GM21423 (cell line): ENCODE results near the gene NPEPL1.

Experiments used
- ATAC-seq: cut with Tn5 transposase; IDR thresholded peaks from one replicate; pipeline ENCODE4 v1.9.1; 2021; ENCODE audit warnings: mild to moderate bottlenecking, moderate library complexity; ENCODE audit not compliant: unreplicated experiment

The NPEPL1 gene

GRCh38 chr20:58700121-58700821 lies 7.7 kb downstream of the NPEPL1 start:
- no peak for ATAC-seq

- no peak for ATAC-seq
Measured at GRCh38 chr20:58700823-58701222, 8.2 kb downstream of the NPEPL1 start.

DNA sequence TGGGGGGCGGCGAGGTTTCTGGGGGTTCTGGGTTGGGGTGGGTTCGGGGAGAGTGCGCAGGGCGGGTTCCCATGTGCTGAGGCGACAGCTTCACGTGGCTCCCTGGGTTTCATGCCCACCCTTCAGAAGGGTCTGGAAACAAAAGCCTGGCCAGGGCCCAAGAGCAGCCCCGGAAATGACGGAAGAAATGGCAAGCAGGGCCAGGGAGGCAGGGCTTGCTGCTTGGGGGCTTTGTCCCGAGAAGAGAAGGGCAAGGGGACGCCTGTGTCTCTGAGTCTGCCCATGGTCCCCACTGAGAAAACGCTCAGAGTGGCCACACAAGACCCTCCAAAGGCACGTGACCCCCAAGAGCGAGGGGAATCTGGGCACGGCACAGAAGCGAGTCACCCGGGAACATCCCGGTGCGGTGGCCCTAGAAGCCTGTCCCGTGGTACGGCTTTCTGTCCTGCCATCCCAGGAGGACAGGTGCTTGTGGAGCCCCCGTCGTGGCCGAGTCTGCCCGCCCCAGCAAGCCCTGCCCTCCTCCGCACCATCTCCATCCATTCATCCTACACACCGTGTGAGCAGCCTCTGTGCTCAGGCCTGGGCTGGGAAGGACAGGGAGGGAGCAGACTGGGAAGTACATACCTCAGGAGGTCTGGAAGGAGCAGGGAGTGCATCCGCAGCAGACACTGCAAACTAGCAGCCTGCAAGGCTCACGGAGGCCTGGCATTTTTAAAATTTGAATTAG lies 9.0 kb downstream of the NPEPL1 start:
- no peak for ATAC-seq

- no peak for ATAC-seq
Measured at GRCh38 chr20:58702161-58702510, 9.5 kb downstream of the NPEPL1 start.

DNA sequence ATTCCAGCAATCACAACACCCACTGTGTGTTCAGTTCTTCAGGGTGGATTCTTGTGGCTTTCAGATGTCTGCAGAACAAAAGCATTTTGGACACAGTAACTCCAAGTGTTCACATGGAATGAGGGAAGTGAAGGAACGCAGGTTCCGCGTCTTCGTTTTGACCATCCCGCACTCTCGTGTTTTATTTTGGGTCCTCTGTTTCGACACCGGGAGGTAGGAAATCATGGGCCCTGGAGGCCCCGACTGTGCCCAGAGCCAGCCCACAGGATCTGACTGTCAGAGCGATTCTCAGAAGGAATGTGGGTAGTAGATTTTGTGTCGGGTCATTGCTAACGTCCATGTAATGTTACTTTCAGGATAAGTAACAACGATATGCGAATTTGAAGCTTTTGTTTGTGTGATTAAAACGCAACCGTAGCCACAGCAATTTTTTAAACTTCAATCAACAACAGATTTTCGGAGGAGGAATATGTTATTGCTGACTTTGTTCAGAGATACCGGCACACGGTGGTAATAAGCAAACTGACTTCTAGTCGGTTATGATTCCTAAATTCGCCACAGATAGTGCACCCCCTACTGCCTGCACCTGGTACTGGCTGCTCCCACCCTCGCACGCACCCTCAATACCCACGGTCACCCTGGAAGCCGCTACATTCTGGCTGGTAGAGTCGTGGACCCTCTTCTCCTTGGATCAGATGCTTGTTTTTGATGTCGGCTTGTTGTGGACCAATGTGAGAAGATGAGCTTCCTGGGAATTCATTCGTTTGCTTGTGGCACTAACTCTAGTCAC lies 10.5 kb downstream of the NPEPL1 start:
- no peak for ATAC-seq

- no peak for ATAC-seq
Measured at GRCh38 chr20:58703765-58704371, 11.3 kb downstream of the NPEPL1 start.

- no peak for ATAC-seq
Measured at GRCh38 chr20:58705208-58705926, 12.8 kb downstream of the NPEPL1 start.

- ATAC-seq = no peak
Measured at GRCh38 chr20:58706150-58706892, 13.7 kb downstream of the NPEPL1 start.

- no peak for ATAC-seq
Measured at GRCh38 chr20:58706975-58707681, 14.5 kb downstream of the NPEPL1 start.

DNA sequence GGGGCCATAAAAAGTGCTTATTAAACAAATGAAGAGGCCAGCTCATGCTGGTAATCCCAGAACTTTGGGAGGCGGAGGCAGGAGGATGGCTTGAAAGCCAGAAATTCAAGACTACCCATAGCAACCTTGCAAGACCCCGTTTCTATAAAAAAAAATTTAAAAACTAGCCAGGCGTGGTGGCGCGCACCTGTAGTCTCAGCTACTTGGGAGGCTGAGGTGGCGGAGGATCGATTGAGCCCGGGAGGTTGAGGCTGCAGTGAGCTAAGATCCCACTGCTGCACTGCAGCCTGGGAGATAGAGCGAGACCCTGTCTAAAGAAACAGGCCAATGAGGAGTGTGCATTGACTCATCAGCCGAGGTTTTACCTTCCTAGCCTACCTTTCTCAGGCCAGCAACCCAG lies 15.2 kb downstream of the NPEPL1 start:
- no peak for ATAC-seq

DNA sequence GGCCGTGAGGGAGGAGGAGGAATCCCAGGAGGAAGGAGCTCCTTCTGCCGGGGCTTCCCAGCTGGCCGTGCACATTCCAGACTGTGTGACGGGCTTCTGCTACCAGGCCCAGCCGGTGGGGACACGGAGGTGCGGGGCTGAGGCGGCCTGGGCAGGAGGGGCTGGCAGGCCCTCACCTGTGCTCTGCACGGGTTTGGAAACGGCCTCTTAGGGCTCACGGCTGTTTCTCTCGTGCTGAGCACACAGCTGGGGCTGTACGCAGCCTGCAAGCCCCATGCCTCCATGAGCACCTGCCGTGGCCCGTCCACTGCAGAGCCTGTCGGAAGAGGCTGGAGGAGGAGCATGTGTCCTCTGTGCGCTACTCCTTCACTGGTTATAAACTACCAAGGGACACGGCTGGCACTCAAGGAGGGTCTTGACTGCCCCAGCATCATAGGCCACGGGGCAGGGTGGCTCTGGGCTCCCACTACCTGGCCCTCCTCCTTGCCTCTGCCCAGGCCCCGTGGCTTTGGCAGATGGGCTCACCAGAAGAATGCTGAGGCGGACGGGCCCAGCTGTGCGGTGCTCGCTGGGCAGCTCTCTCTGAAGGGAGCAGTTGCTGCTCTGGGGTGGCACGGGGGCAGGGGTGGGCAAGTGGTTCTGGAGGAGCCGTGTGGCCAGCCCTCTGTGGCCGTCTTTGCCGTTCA lies 15.8 kb downstream of the NPEPL1 start:
- ATAC-seq = no peak

GRCh38 chr20:58709013-58709702 lies 16.6 kb downstream of the NPEPL1 start:
- ATAC-seq = no peak

GRCh38 chr20:58709703-58710039 lies 17.1 kb downstream of the NPEPL1 start:
- no peak for ATAC-seq

DNA sequence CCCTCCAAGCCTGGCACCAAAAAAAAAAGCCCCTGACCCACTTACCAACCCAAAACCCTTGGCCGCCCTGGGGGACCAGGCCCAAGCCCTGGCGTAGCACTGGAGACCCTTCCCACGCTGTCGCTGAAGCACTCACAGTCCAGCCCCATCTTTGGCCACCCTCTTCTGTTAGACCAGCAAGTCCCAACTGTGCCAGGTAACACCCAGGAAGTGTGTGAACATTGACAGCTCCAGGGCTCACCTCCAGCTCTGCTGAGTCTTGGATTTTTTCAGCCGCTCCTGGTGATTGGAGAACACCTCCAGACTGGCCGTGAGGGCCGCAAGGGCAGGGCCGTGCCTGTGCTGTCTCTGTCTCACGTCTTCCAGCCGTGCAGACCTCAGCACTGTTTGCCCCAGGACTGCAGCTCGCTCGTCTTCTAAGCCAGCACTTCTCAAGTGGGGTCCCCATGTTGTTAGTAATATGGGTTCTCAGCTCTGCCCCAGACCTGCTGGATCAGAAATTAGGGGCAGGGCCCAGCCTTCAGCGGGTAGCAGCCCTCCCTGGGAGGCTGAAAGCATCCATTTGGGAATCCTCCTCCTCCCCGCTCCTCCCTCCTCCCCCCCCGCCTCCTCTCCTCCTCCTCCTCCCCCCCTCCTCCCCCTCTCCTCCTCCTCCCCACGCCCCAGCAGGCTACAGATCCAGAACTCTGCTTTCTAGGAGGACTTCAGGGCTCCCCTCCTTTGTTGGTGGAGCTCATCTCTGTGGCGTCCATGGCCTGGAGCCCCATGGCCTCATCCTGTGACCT lies 18.1 kb downstream of the NPEPL1 start:
- no peak for ATAC-seq

DNA sequence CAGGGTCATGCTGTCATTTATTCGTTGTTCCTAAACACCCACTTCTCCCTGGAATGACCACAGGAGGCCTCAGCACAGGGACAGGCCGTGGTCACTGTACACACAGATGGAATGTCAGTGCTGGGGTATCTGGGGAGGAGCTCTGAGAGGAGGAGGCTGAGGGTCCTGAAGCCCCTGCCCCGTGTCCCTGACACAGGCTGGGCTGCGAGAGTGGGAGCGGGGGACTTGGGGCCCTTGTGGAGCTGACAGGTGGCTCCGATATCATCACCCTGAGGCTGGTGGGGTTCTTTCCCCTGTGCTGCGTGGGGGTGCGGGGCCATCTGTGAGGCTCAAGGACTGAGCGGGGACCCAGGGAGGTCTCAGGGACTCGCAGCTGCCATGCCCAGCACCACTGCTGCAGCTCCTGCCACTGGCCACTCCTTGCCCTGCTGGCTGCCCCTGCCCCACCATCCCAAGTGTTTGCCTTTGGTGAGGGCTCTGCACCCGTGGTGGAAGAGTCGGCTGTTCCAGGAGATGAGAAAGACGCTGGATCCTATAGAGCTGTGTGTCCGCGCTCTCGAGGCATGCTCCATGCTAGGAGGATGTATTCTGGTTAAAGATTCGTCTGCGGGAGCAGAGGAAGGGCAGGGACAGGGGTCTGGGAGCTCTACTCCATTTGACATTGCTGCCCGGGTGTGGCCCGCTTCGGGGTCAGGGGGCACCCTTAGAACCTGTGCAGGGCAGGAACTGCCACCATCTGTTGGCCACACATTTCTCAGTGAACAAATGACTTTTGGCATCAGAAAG lies 18.9 kb downstream of the NPEPL1 start:
- ATAC-seq = no peak

DNA sequence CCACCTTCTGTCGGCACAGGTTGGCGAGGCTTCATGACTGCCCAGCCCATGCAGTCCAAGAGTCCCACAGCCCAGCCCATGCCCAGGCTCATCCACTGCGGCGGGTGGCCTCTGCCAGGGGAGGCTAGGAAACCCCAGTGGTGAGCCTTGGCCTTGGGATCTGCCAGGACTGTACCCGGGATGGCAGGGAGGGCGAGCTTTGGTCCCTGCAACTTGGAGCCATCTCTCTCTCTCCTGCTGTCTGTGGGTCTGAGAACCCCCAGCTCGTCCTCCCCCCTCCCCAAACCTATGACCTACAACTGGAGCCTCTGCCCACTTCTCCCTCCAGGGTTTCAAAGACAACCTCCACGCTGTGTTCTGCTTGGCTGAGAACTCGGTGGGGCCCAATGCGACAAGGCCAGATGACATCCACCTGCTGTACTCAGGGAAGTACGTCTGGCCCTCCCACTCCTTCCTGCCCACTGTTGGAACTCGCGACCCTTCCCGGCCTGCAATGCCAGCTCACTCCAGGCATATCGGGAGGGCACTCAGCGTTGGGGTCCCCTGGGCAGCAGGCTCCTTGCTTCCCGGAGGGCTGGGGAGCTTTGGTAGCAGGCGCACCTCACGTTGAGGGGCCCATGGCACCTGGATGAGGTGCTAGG lies 19.7 kb downstream of the NPEPL1 start:
- no peak for ATAC-seq
